A673 (cell line): Measurements from ENCODE around the gene ARHGEF4. TPM values are rescaled to one million over a fixed set of nuclear protein-coding genes. Genes with fewer than 3 reads are reported as not detected.

Source experiments
- BruUV-seq: library from RNA; stranded (reverse); fragments of 400-500 nt; replicated peaks from 2 replicates; lab custom pipeline; 2021; lab: Mats Ljungman, UMichigan
- CTCF ChIA-PET: fragments of 300-600 bp; sonication (Branson Sonifier 250); formaldehyde crosslinking; loops from one replicate; lab custom pipeline; 2022; ENCODE audit warnings: antibody characterized with exemption; lab: Charles Lee
- POLR2A ChIA-PET: fragments of 300-600 bp; sonication (Branson Sonifier 250); formaldehyde crosslinking; loops from one replicate; lab custom pipeline; 2022; ENCODE audit warnings: antibody characterized with exemption; ENCODE audit not compliant: low non-redundant PET; lab: Charles Lee
- DNase-seq: peaks from one replicate; pipeline ENCODE4 v3.0.0-alpha.2; 2015; ENCODE audit warnings: low spot score
- H3K27ac ChIP-seq: fragments of 200-600 bp; sonication (generic); 2 replicates; pipeline ENCODE4 v1.5.1; 2016; ENCODE audit warnings: mixed run types, low read depth, mild to moderate bottlenecking, mixed read lengths, antibody characterized with exemption, low read length; ENCODE audit not compliant: poor library complexity, severe bottlenecking
- H3K27me3 ChIP-seq: fragments of 200-600 bp; sonication (generic); replicated peaks from 2 replicates; pipeline ENCODE4 v1.6.1; 2017; ENCODE audit warnings: mixed run types, low read depth, mild to moderate bottlenecking, mixed read lengths, antibody characterized with exemption, low read length; ENCODE audit not compliant: insufficient read depth, poor library complexity
- H3K36me3 ChIP-seq: fragments of 200-600 bp; sonication (generic); 2 replicates; pipeline ENCODE4 v1.6.1; 2016; ENCODE audit warnings: mixed run types, mild to moderate bottlenecking, mixed read lengths, antibody characterized with exemption, low read length; ENCODE audit not compliant: insufficient read depth, poor library complexity, severe bottlenecking
- H3K4me1 ChIP-seq: fragments of 200-600 bp; sonication (generic); 2 replicates; pipeline ENCODE4 v1.6.1; 2017; ENCODE audit warnings: mixed run types, mild to moderate bottlenecking, mixed read lengths, antibody characterized with exemption, low read length; ENCODE audit not compliant: insufficient read depth, poor library complexity, severe bottlenecking
- H3K4me3 ChIP-seq: fragments of 200-600 bp; sonication (generic); 2 replicates; pipeline ENCODE4 v1.5.1; 2016; ENCODE audit warnings: low read depth, mixed run types, mild to moderate bottlenecking, mixed read lengths, low read length; ENCODE audit not compliant: poor library complexity, severe bottlenecking
- H3K9me3 ChIP-seq: fragments of 200-600 bp; sonication (generic); 2 replicates; pipeline ENCODE4 v1.6.1; 2016; ENCODE audit warnings: mixed run types, low read depth, mild to moderate bottlenecking, mixed read lengths, antibody characterized with exemption, low read length; ENCODE audit not compliant: poor library complexity, severe bottlenecking
- EZH2 ChIP-seq: fragments of 200-600 bp; sonication (generic); IDR thresholded peaks from 2 replicates; pipeline ENCODE4 v1.6.1; 2017; ENCODE audit warnings: borderline replicate concordance, low read depth, mild to moderate bottlenecking, mixed read lengths, antibody characterized with exemption, low read length; ENCODE audit not compliant: poor library complexity, severe bottlenecking
- intact Hi-C: fragments of 100-400 bp; cut with micrococcal nuclease; formaldehyde crosslinking; loops from one replicate; pipeline ENCODE4 v1.10.0; 2022; ENCODE audit not compliant: unreplicated experiment
- total RNA-seq: library from RNA; stranded (reverse); gene quantifications from 2 replicates; pipeline ENCODE4 v1.2.3, GENCODE V29; 2021
- TF ChIP-seq, protein P1 (sequence below): fragments of 300-800, 200-600 bp; sonication (generic); conservative IDR thresholded peaks from 2 replicates; pipeline ENCODE4 v1.5.1; 2017; ENCODE audit warnings: low read depth, mild to moderate bottlenecking, antibody characterized with exemption, low read length, moderate library complexity, mixed read lengths

Gene ARHGEF4
- total RNA-seq, 1 experiment from 2014 or later, result 2.1 TPM

DNA sequence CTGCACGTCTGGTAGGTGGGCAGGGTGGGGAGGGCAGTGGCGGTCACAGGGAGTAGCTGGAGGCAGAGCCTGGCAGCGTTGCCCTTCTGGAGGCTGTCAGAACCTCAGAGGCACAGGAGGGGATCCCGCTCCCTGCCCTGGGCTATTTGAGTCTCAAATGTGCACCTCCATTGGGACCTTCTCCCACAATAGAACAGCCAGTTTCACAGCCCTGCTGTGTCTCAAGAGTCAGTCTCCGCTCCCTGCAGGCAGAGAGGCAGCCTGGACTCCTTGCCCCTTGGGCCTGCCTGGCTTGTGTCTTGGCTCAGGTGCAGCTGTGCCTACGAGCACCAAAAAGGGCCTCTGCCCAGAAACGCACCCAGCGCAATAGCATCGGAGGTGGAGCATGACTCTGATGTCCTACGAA lies 199.1 kb downstream of the ARHGEF4 start:
- CTCF ChIA-PET, result no interaction called here

DNA sequence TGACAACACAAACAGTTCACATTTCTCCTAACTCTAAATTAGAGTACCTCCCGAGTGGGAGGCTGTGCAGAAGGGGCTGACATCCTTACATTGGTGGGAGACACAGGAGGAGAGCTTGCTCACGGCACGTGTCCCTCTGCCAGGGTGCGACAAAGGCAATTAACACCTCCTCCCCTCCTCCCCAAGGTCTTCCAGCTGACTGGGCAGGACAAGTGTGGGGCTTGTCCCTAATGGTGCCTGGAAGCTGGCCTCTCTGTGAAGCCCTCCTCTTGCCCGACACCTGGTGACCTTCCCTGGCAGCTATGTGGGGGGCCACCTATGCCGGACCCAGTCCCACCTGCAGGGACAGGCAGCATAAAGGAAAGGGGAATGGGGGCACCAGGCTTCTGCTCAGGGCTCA lies 199.6 kb downstream of the ARHGEF4 start:
- DNase-seq, result no peak

More for the DNA sequence above, 199.1 kb downstream of the ARHGEF4 start:
- H3K9me3 ChIP-seq, result no peaks in the 10 kb centered on the region
- no peaks in the 10 kb centered on the region for H3K36me3 ChIP-seq
- H3K4me1 ChIP-seq, result peaks cover 5% of the 10 kb centered on the region
- H3K27me3 ChIP-seq, result peaks cover 5% of the 10 kb centered on the region
- TF ChIP-seq, protein P1, sequence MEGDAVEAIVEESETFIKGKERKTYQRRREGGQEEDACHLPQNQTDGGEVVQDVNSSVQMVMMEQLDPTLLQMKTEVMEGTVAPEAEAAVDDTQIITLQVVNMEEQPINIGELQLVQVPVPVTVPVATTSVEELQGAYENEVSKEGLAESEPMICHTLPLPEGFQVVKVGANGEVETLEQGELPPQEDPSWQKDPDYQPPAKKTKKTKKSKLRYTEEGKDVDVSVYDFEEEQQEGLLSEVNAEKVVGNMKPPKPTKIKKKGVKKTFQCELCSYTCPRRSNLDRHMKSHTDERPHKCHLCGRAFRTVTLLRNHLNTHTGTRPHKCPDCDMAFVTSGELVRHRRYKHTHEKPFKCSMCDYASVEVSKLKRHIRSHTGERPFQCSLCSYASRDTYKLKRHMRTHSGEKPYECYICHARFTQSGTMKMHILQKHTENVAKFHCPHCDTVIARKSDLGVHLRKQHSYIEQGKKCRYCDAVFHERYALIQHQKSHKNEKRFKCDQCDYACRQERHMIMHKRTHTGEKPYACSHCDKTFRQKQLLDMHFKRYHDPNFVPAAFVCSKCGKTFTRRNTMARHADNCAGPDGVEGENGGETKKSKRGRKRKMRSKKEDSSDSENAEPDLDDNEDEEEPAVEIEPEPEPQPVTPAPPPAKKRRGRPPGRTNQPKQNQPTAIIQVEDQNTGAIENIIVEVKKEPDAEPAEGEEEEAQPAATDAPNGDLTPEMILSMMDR, result no peak
- TF ChIP-seq EZH2, result no peak
- intact Hi-C loops, result no loop called here
- POLR2A ChIA-PET, result no interaction called here
- H3K27ac ChIP-seq, result no peak overlapping the region
- no peak overlapping the region for H3K4me3 ChIP-seq
- BruUV-seq, result no TSS peak
- no peak for DNase-seq

DNA sequence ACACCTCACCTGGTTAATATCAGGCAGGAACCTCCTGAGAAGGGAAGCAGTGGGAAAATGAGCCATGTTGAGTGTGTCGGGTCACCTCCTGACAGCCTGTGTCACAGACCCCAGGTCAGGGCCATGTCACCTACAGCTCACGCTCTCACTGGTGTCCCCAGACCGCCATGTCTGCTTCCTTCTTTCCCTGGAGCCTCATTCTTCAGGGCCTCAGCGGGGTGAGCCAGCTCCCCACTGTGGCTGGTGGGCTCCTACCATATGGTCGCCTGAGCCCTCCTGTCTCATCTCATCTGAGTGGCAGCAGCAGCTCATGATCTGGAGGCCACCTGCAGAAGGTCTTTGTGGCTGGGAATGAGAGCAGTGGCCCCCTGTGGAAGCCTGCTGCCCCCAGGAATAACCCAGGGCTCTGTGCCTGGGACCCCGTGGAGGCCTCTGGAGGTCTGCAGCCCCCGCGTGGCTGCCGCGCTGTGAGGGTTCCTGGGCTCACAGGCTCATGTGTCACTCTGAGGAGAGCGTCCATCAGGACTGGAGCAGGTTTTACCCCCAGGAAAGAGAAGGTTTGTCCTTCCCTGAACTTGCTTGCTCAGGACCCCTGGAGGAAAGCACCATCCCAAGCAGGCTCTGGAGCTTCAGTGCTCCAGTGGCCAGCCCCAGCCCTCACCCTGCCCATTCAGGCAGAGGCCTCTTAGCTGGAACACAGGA lies 200.1 kb downstream of the ARHGEF4 start:
- ChIA-PET POLR2A (no interaction called here), CTCF (no interaction called here)
- no peak for DNase-seq
- Histone ChIP-seq H3K36me3 (no peaks in the 10 kb centered on the region), H3K27ac (no peak overlapping the region), H3K4me1 (peaks cover 5% of the 10 kb centered on the region), H3K9me3 (no peaks in the 10 kb centered on the region), H3K4me3 (no peak overlapping the region), H3K27me3 (peaks cover 5% of the 10 kb centered on the region)
- BruUV-seq, result no TSS peak
- intact Hi-C loops, result no loop called here
- no peak for TF ChIP-seq EZH2
- TF ChIP-seq, protein P1, result no peak

More for the DNA sequence above, 199.6 kb downstream of the ARHGEF4 start:
- H3K36me3 ChIP-seq, result no peaks in the 10 kb centered on the region
- no peak for TF ChIP-seq EZH2
- TF ChIP-seq, protein P1, result no peak
- CTCF ChIA-PET, result no interaction called here
- peaks cover 5% of the 10 kb centered on the region for H3K4me1 ChIP-seq
- H3K9me3 ChIP-seq, result no peaks in the 10 kb centered on the region
- H3K27ac ChIP-seq, result no peak overlapping the region
- intact Hi-C loops, result no loop called here
- POLR2A ChIA-PET, result no interaction called here
- no peak overlapping the region for H3K4me3 ChIP-seq
- BruUV-seq, result no TSS peak
- H3K27me3 ChIP-seq, result peaks cover 5% of the 10 kb centered on the region
